Keratinocyte (primary cell): ENCODE data around the gene PLPP3. TPM values are rescaled to one million over a fixed set of nuclear protein-coding genes. Genes with fewer than 3 reads are reported as not detected.

Experiments
- DNase-seq: peaks from one replicate; pipeline ENCODE4 v3.0.0-alpha.2; 2011; ENCODE audit warnings: low read depth, missing footprints, low spot score
- FAIRE-seq: peaks from 2 replicates; lab custom pipeline; 2011; peaks lifted over from hg19 to GRCh38; lab: Jason Lieb, UNC
- H2AFZ ChIP-seq: 2 replicates; pipeline ENCODE4 v1.6.0; 2012; ENCODE audit warnings: low read length, control low read depth, inconsistent platforms; ENCODE audit not compliant: control insufficient read depth
- H3K27ac ChIP-seq: 2 replicates; pipeline ENCODE4 v1.5.1; 2011; ENCODE audit warnings: low read length; ENCODE audit not compliant: control insufficient read depth, insufficient read depth
- H3K27me3 ChIP-seq: 3 replicates; pipeline ENCODE4 v1.6.0; 2011; ENCODE audit warnings: low read length; ENCODE audit not compliant: control insufficient read depth, insufficient read depth; ENCODE audit errors: extremely low read depth
- H3K36me3 ChIP-seq, 2 experiments: 2 replicates in 1 of 2; 3 replicates in 1 of 2; pipeline ENCODE4 v1.5.1; 2011; ENCODE audit warnings: low read length in 2 of 2, mild to moderate bottlenecking in 1 of 2; ENCODE audit not compliant: control insufficient read depth in 2 of 2, insufficient read depth in 2 of 2; ENCODE audit errors: extremely low read depth in 1 of 2
- H3K4me1 ChIP-seq: 3 replicates; pipeline ENCODE4 v1.5.1; 2011; ENCODE audit warnings: low read length; ENCODE audit not compliant: control insufficient read depth, insufficient read depth; ENCODE audit errors: extremely low read depth
- H3K4me2 ChIP-seq: 3 replicates; pipeline ENCODE4 v1.6.0; 2011; ENCODE audit warnings: low read depth, low read length; ENCODE audit not compliant: control insufficient read depth, insufficient read depth; ENCODE audit errors: extremely low read depth
- H3K4me3 ChIP-seq, 3 experiments: fragments of 200-600 bp in 1 of 3; sonication (generic) in 1 of 3; 2 replicates in 2 of 3; 3 replicates in 1 of 3; pipeline ENCODE4 v1.5.1; 2011 to 2016; ENCODE audit warnings: low read length in 3 of 3, mild to moderate bottlenecking in 3 of 3, control low read depth in 2 of 3, inconsistent platforms in 1 of 3, low read depth in 1 of 3, mixed read lengths in 1 of 3, mixed run types in 1 of 3, moderate library complexity in 1 of 3; ENCODE audit not compliant: control insufficient read depth in 2 of 3, insufficient read depth in 2 of 3; ENCODE audit errors: extremely low read depth in 1 of 3
- H3K79me2 ChIP-seq: 2 replicates; pipeline ENCODE4 v1.6.0; 2012; ENCODE audit warnings: low read length; ENCODE audit not compliant: control insufficient read depth, insufficient read depth
- H3K9ac ChIP-seq: 3 replicates; pipeline ENCODE4 v1.6.0; 2011; ENCODE audit warnings: low read length; ENCODE audit not compliant: control insufficient read depth, insufficient read depth; ENCODE audit errors: extremely low read depth
- H3K9me1 ChIP-seq: 3 replicates; pipeline ENCODE4 v1.6.0; 2011; ENCODE audit warnings: low read length; ENCODE audit not compliant: control insufficient read depth, insufficient read depth; ENCODE audit errors: extremely low read depth
- H3K9me3 ChIP-seq: 2 replicates; pipeline ENCODE4 v1.5.1; 2012; ENCODE audit warnings: low read depth, low read length; ENCODE audit not compliant: control insufficient read depth
- H4K20me1 ChIP-seq: 3 replicates; pipeline ENCODE4 v1.6.0; 2011; ENCODE audit warnings: low read length; ENCODE audit not compliant: control insufficient read depth, insufficient read depth; ENCODE audit errors: extremely low read depth
- CTCF ChIP-seq, 3 experiments: IDR thresholded peaks in 1 of 3; conservative IDR thresholded peaks in 1 of 3; optimal IDR thresholded peaks in 1 of 3; 2 replicates in 2 of 3; 3 replicates in 1 of 3; pipeline versions ENCODE3 to v1.5.1; 2011; ENCODE audit warnings: low read length in 3 of 3, mild to moderate bottlenecking in 3 of 3, moderate library complexity in 2 of 3, control low read depth in 1 of 3, inconsistent platforms in 1 of 3; ENCODE audit not compliant: insufficient read depth in 2 of 3; ENCODE audit errors: extremely low read depth in 1 of 3
- EZH2 ChIP-seq: IDR thresholded peaks from one replicate; pipeline ENCODE4 v1.6.1; 2012; ENCODE audit warnings: inconsistent platforms, mild to moderate bottlenecking, low read length, moderate library complexity
- dilution Hi-C: fragments of 300-500 bp; cut with MboI; formaldehyde crosslinking; loops from one replicate; pipeline ENCODE4 v1.7.0; 2020; ENCODE audit warnings: low sequenced_read_pairs; ENCODE audit not compliant: extremely low pct_ligation_motif_present
- polyA plus RNA-seq, 5 experiments: library from polyadenylated mRNA; depleted of rRNA in 3 of 5; stranded (reverse) in 3 of 5; stranded (forward) in 1 of 5; unstranded in 1 of 5; fragments of >200 nt; gene quantifications; 1 replicate in 1 of 5; 2 replicates in 3 of 5; 3 replicates in 1 of 5; pipeline versions ENCODE4 v1.2.1 to v1.2.3, GENCODE V29; 2011 to 2012; ENCODE audit warnings: missing spikeins in 2 of 5, low read depth in 1 of 5, low replicate concordance in 1 of 5

PLPP3 gene
- polyA plus RNA-seq, 1 donor (not counting 4 experiments of a cell fraction or from before 2014, with no cell fraction given) = 4.0 TPM

GRCh38 chr1:56502700-56503245 is 76.6 kb downstream of the PLPP3 start:
- DNase-seq = no peak
- H3K4me2 ChIP-seq = no peak overlapping the region
- no peaks in the 10 kb centered on the region for H3K9me3 ChIP-seq
- H3K27me3 ChIP-seq = no peaks in the 10 kb centered on the region
- H3K4me1 ChIP-seq = peaks cover 18% of the 10 kb centered on the region
- no peaks in the 10 kb centered on the region for H3K36me3 ChIP-seq
- no peak overlapping the region for H2AFZ ChIP-seq
- H3K27ac ChIP-seq = no peak overlapping the region
- H4K20me1 ChIP-seq = no peaks in the 10 kb centered on the region
- TF ChIP-seq CTCF (optimal IDR thresholded peaks at IDR 0.05 in 1 of 3, IDR thresholded peaks at IDR 0.05 in 1 of 3, conservative IDR thresholded peaks at IDR 0.05 in 1 of 3; ENCODE audit: extremely low read depth in 1 of 3, insufficient read depth in 2 of 3, low read length in 3 of 3) (no peak), EZH2 (no peak)
- no peak overlapping the region for H3K9ac ChIP-seq
- no peaks in the 10 kb centered on the region for H3K79me2 ChIP-seq
- no peak overlapping the region for H3K4me3 ChIP-seq
- no peaks in the 10 kb centered on the region for H3K9me1 ChIP-seq
- no peak for FAIRE-seq
- dilution Hi-C loops = no loop called here

- H3K79me2 ChIP-seq = no peaks in the 10 kb centered on the region
- dilution Hi-C loops = no loop called here
- no peaks in the 10 kb centered on the region for H3K9me3 ChIP-seq
- no peak overlapping the region for H3K4me3 ChIP-seq
- no peak overlapping the region for H3K27ac ChIP-seq
- H3K27me3 ChIP-seq = no peaks in the 10 kb centered on the region
- no peak overlapping the region for H2AFZ ChIP-seq
- no peaks in the 10 kb centered on the region for H4K20me1 ChIP-seq
- no peak overlapping the region for H3K9ac ChIP-seq
- H3K9me1 ChIP-seq = no peaks in the 10 kb centered on the region
- H3K4me1 ChIP-seq = peaks cover 9% of the 10 kb centered on the region
- H3K4me2 ChIP-seq = no peak overlapping the region
- DNase-seq = no peak
- TF ChIP-seq CTCF (optimal IDR thresholded peaks at IDR 0.05 in 1 of 3, IDR thresholded peaks at IDR 0.05 in 1 of 3, conservative IDR thresholded peaks at IDR 0.05 in 1 of 3; ENCODE audit: extremely low read depth in 1 of 3, insufficient read depth in 2 of 3, low read length in 3 of 3) (no peak), EZH2 (no peak)
- FAIRE-seq = no peak
- H3K36me3 ChIP-seq = no peaks in the 10 kb centered on the region
Observed at GRCh38 chr1:56501888-56502287, 77.5 kb downstream of the PLPP3 start.
